Activated T-cell treated with anti-CD3 and anti-CD28 coated beads for 24 hours (primary cell): ENCODE results near the gene HLF.

ENCODE experiments used
- DNase-seq: peaks from one replicate; pipeline ENCODE4 v3.0.0-alpha.2; 2020; ENCODE audit warnings: low read depth

Gene HLF

DNA sequence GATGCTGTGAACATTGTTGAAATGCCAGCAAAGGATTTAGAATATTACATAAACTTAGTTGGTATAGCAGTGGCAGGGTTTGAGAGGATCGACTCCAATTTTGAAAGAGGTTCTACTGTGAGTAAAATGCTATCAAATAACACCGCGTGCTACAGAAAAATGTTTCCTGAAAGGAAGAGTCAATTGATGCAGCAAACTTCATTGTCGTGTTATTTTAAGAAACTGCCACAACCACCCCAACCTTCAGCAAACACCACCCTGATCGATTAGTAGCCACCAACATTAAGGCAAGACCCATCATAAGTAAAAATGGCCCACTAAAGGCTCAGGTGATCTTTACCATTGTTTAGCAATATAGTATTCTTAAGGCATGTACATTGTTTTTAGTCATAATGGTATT lies 27.3 kb downstream of the HLF start:
- DNase-seq = no peak

DNA sequence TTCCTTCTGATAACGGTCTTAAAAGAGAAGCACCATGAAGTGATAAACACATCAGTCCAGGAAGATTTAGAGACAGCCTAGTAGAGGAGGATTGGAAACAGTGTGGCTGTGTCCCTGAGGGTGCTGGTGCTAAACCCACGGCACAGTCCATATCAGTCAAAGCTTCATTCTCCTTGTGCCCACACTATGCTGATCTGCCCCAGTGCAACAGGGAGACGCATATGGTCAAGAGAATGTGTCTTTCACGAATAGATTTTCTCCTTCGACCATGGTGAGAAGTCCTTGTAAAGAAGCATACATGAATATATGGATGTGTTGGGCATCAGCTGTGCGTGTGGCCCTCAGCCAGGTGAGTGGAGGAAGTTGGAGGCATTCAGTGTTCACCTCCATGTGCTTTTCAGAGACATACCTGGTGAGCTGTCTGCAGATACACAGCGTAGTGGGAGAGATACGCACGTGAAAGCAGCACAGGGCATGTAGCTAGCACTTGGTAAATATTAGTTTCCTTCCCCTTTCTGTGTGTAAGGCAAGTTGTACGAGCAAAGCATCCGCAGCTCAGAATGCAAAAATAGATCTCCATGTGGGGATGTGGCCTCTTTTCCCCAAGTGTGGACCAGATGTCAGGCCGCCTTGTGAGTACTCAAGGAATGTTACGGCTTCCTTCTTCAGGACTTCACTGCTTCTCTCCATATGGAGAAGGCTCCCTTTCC lies 29.4 kb downstream of the HLF start:
- no peak for DNase-seq

DNA sequence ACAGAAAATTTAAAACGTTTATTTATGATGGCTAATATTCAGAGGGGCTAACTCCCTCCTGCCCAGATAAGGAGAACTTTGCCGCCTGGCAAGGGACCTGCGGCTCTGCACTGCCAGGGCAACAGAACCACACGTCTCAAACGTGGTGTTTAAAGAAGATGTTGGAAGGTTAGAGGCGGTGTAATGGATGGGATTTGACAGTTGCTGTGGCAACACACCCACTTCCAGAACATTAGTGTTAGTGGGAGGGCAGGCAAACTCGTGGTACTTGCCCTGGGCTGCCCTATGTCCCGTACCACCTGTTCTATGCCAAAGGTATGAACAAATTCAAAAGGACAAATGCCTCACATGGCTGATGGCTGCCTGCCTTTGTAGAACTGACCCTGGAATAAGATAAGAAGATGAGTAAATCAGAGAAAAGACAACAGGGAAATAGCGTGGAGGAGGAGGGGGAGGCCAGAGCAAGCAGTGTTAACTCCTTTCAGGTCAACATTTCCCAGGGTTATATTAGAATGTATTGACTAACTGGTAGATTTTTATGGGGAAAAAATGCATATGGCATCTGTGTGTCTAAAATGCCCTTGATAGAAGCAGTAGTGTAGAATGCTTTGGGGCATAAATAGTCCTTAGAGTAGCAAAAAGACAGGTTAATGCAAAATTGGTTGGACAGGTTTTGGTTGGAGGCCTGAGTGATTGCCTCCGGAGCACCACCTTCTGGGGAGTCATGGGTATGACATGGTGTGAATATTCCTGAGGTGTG lies 30.8 kb downstream of the HLF start:
- DNase-seq = peak; percentile 44

DNA sequence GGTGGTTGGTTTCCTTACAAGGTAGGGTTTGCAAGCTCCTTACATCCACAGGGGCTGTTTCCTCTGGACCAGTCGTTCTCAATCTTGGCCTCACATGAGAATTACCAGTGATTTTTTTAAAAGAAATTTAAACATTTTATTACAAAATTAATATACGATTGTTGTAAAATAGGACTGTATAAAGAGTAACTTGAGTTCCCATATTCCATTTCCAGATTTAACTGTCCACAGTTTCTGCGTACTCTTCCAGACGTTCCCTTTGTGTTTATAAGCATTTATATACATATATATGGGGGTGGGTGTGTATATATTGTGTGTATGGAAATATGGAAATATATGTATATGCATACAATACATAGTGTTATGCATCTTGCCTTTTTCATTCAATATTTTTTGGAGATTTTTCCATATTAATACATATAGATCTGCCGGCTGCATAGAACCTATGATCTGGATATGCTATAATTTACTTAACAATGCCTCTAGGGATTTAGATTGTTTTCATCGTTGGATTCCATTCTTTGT lies 31.5 kb downstream of the HLF start:
- no peak for DNase-seq

DNA sequence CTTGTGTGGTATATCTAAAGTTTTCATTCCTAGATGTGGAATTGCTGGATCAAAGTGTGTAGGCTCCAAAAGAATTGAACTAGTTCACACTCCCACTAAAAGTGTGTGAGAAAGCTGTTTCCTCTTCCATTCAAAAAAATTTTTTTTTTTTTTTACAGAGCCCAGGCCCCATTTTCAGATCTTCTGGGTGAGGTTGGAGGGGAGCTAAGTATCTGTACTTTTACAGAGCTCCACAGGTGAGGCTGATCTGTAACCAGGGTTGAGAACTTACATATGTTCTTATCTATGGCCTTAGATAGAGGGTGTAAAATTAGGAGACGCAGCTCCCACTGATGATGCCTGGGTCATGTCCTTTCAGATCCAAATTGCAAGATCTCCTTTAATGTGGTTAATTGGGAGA lies 31.9 kb downstream of the HLF start:
- no peak for DNase-seq

DNA sequence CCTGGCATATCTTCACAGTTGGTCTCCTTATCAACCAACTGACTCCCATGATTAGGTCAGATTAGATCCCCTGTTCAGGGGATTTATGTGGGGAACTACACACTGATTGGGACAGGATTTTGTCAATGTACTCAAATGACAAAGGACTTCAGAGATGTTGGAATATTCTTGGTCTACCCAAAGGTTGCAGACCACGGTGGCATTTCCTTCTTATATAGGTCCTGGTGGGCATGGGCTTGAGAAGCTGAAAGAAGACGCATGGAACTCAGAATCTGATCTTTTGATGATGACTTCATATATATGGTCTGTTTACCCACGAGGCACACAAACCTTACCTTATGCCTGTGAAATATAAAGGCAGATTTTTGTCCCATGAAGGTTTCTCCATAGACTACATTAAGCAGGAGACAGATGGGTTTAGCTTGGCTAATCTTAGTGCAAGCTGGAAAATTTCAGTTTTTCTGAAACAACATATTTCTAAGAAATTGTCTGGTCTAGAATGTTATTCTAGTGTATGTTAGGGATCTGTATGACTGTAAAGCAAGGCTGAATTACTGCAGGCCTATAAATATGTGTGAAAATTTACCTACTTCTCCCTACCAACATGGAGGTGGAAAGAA lies 33.5 kb downstream of the HLF start:
- no peak for DNase-seq

DNA sequence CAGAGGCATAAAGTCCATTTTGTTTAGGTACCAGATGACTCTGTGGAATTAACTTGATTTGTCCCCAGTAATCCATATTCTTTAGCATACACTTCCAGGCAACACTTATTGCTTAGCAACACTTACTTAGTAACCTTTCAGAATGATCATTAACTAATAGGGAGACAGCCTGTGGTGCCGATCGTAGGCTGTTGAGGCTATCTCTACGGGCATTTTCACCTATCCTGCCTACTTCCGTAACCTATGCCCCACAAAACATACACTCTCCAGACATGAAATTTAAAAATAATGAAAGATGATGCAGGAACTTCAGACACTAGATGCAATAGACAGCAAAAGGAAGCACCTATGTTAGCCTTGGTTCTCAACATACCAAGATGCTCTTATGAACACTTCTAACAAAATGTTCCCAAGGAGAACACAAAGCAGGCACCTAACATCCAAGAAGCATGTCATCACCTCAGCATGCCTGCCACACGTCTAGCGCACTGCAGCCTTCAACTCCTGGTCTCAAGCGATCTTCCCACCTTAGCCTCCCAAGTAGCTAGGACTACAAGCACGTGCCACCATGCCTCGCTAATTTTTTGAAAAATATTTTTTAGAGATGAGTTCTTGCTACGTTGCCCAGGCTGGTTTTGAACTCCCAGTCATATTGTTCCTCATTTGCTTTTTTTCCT lies 34.5 kb downstream of the HLF start:
- DNase-seq = no peak

DNA sequence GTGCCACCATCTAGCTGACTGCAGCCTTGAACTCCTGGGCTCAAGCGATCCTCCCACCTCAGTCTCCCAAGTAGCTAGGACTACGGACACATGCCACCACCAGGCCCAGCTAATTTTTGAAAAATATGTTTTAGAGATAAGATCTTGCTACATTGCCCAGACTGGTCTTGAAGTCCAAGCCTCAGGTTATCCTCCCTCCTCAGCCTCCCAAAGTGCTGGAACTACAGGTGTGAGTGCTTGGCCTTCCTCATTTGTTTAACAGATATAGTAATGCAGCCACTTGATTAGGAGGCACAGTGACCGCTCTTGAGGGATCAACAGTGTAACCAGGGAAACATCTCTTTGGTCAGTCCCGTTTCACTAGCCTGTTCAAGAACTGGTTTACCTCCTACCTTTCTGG lies 35.1 kb downstream of the HLF start:
- DNase-seq = no peak

DNA sequence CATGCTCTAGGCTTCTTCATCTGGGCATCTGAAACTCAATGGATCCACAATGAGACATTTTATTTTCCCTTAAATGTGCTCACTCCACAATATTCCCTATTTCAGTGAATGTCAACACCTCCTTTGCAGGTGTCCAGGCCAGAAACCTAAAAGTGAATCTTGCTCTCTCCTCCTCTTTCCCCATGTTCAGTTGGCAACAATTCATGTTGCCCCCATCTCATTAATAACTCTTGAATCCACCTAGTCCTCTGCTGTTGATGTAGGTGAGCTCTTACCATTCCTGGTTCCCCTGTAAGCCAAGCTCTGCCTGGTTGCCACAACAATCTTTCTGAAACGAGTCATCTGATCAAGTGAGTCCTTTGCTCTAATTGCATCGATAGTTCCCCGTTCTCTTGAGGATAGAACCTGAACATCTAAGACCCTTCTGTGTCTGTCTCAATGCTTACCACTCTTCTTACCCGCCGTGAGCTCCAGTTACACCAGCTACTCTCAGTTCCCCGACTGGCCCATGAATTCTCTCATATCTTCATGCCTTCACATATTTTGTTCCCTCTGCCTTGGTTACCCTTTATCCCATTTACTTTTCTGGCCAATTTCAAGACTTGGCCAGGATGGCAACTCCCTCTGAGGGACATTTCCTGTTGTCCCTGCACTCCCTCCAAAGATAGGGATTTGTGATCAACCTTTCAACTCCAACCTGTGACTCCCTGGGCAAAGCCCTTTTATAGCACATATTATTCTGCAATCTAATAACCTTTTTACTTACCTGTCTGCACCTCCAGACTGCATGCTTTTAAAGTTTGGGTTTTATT lies 35.9 kb downstream of the HLF start:
- DNase-seq = no peak

DNA sequence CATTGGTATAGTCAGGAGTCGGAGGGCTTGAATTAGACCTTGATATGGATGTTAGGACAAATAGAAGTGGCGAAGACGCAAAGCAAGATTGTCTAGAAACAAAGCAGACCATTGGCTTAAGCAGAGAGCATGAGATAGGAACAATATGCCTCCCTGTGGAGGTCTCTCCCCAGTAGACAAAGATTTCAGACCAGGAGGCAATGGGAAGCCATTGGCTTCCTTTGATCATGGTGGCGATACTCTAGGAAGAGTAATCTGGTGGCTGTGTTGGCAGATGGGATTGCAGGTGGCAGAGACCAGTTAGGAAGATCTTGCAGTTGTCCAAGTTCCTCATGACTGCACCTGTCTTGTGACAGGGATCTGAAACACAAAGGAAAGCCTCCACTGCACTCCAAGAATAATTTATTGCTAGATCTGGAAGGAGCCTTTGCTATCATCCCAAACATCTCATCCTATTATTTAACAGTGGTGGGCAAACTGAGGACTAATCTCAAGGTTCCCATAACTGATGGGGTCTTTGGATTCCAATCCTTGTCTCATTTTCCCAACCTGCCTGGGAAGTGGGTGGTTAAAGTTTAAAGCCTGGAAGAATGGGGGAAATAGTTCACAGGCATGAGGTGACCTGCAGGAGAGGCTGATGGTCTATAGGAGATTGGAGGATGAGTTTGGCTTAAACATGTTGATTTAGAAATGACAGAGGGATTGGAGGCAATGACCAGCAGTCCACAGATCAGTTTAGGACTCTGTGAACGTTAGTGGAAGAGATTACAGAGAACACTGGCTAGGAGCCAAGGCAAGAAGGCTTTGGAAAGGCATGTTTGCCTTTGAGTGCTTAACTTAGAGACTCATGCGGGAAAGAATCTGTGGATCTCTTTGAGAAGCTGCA lies 37.0 kb downstream of the HLF start:
- no peak for DNase-seq

DNA sequence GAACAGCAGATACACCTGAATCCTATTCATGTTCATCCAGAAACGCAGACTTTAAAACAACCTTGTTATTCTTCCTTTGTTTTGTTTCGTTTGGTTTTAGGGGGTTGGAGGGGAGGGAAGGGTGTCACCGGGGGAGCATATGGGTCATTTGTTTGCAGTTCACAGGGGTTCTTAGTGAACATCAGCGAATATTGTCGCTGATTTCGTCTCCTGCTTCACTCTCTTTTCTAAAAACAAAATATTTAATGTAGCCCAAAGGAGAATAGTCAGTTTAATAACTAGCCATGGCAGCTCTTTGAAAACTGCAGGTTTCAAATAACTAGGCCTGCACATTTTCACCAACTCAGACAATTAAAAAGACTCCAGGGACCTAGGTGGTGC lies 37.6 kb downstream of the HLF start:
- DNase-seq = no peak

DNA sequence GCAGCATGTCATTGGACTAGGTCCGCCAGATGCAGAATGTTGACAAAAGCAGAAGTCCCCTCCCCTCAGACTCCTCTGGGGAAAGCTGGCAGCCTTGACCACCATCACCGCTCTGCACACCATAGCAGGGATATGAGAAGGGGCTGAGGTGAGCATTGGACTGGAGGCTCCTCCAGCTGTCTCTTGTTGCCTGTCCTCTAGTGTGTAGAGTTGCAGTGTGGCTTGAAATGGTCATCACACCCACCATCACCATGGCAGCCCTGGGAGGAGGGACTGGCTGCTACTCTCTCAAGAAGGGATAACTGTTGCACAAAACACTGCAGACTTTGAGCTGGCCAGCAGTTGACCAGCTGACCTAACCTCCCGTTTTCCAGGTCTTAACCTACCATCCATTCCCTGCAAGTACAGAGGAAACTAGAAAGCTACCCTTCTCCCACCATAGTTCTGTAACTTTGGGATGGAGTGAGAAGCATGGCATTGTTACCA lies 38.3 kb downstream of the HLF start:
- no peak for DNase-seq

DNA sequence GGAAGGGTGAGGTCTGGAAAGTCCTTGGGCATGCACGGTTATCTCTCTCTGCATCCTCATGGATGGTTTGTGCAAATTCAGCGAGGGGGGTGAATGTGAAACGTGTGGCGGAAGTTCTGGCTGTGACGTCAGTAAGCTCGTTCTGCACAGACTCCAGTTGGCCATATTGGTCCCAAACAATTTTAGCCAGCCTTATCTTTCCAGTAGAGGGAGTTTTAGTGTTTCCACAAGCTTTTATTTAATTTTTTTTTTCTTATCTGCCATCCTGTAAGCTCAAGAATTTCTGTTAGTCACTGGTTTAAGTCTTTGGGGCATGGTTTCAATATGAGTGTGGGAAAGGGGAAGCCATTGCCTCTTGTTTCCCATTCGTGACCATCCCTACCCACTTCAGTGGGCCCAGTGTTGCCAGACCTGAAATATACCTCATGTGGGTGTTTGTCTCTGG lies 39.0 kb downstream of the HLF start:
- no peak for DNase-seq

DNA sequence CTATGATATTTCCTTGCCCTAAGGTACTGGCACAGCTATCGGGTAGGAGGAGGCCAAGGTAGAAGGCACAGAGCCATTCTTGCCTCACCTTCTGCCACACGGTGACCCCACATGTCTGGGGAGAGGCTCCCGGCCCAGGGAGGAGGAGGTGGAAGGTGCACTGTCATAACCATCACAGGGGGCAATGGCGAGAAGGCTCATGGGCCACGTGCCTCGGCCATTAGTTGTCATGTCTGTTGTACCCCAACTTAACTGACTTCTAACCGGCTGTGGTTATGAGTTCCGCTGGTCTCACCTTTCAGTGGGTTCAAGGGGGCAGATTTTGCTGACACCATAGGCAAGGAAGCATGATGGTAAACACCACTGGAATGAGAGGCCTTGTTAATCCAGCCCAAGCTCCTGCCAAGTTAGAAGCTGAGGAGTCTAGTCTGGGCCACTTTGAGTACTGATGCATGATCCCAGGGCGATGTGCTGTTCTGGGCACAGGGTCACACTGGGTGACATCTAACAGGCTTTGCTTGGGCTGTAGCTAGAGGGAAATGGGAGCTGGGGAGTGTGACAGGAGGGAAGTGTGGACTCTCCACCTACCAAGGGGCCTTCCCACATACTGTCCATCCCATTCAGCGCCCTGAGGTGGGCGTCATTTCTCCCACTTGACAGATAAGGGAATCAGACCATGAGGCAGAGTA lies 39.6 kb downstream of the HLF start:
- DNase-seq = no peak

DNA sequence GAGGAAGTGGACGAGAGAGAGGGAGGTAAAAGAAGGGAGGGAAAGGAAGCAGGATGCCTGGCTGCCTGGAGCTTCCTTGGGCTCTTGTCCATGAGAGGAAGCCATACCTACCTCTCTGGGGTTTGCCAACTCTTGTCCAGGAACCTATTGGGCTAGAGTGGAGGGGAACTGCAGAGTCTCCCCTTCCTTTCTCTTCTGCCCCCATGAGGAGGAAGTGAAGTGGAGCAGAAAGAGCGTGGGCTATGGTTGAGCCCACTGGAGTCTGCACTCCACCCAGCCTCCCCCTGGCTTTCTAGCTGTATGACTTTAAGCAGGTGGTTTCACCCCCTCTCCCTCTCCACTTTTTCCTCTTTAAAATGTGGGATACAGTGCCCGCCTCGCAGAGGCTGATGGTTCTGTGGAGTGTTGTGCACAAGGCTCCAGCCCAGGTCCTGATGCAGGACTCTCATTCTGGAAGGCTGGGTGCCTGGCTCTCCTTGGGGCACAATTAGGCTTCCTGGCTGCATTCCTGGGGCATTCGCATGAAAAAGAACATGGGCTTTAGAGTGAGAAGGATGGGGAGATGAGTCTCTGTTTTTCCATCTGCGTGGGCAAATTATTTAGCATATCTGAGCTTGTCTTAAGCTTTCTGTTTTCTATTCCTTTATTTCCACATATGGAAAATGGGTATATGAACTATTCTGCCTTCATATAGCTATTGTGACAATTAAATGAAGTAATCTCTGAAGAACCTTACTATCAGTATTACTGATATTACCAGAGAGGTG lies 40.7 kb downstream of the HLF start:
- no peak for DNase-seq

DNA sequence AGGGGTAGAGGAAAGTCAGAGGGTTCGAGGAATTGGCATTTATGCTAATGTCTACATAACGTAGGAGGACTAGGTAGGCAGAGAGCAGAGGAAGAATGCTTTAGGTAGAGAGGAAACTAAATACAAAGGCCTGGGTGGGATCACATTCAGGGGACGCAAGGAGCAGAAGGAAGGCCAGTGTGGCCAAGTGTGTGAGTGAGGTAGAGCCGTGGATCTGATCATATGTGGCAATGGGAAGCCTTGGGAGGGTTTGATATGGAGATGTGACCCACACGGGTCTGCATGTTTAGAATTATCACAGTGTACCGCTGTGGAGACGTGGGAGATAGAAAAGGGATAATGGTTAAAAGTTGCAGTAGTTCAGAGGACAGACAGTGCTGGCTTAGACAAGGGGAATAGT lies 43.1 kb downstream of the HLF start:
- no peak for DNase-seq

DNA sequence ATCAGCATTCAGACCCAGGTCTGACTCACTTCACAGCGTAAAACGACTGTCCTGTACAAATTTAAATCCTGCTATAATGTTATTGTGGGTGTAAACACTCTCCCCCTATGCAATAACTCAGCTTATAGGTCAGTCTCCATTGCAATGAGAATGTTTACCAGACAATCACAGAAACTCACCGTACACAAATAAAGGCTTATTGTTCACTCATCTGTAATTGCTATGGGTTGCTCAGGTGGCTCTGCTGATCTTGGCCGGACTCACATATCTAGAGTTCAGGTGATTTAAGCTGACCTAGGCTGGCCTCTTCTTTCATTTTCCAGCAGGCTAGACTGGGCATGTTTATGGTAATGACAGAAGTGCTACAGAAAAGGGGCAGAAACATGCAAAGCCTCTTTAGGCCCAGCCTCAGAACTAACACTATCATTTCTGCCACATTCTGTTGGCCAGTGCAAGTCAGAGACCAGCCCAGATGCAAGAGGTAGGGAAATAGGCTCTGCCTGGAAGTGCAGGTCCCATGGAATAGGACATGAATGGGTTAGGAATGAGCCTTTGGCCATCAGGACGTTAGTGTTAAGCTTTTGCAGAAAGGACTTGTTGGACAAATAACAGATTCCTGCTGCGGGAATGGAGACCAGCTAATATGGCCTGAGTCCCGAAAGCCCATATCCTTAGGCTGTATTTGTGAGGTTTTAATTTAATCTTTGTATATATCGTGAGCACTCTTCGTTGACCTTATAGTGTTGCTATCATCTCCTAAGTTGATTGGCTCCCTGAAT lies 44.0 kb downstream of the HLF start:
- DNase-seq = no peak

DNA sequence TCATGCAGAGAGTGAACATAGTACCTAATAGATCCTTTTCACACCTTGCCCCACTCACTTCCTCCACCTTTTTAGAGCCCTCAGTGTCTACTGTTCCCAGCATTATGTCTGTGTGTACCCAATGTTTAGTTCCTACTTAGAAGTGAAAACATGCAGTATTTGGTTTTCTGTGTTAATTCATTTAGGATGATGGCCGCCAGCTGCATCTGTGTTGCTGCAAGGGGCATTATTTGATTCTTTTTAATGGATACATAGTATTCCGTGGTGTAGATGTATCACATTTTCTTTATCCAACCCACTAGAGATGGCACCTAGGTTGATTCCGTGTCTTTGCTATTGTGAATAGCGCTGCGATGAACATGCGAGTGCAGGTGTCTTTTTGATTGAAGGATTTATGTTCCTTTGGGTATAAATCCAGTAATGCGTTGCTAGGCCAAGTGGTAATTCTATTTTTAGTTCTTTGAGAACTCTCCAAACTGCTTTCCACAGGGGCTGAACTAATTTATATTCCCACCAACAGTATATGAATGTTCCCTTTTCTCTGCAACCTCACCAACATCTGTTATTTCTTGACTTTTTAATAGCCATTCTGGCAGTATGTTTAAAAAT lies 47.1 kb downstream of the HLF start:
- no peak for DNase-seq
